RWPE1 (cell line): ENCODE measurements around the gene MFSD1.

Experiments used
- CTCF ChIA-PET: fragments of 350-600 bp; sonication (Branson Sonifier 250); formaldehyde crosslinking; extraction: SDS; loops from one replicate; lab custom pipeline; 2021; lab: Yijun Ruan, JAX
- POLR2A ChIA-PET: fragments of 400-600 bp; formaldehyde crosslinking; extraction: SDS; loops from one replicate; lab custom pipeline; 2020; ENCODE audit warnings: antibody characterized with exemption; ENCODE audit not compliant: low non-redundant PET; lab: Yijun Ruan, JAX
- DNase-seq: peaks from one replicate; pipeline ENCODE4 v3.0.0; 2012; ENCODE audit warnings: low spot score
- H3K27ac ChIP-seq: fragments of 450-650 bp; 2 replicates; pipeline ENCODE4 v1.5.1; 2017
- TF ChIP-seq, protein P1 (sequence below): fragments of 450-650 bp; conservative IDR thresholded peaks from 2 replicates; pipeline ENCODE4 v1.5.1; 2017; ENCODE audit warnings: low read depth, mild to moderate bottlenecking

MFSD1 gene

DNA sequence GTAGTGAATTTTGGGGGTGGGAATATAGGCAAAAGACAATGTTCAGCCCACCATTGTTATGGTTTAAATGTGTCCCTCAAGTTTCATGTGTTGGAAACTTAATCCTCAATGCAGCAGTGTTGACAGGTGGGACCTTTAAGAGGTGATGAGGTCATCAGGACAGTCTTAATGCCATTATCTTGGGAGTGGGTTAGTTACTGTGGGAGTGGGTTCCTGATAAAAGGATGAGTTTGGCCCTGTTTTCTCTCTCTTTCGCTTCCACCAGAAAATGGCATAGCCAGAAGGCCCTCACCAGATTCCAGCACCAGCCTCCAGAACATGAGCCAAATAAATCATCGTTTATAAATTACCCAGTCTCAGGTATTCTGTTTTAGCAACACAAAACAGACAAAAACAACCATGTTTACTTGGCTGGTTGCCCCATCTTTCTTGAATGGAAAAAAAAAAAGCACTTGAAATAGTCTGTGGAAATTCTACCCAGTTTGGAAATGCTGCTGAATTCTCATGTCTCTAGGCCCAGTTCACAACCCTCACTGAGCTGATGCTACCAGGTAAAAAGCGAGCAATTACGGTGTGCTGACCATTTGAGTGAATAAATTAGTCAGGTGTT lies 31.0 kb upstream of the MFSD1 start:
- TF ChIP-seq, protein P1, sequence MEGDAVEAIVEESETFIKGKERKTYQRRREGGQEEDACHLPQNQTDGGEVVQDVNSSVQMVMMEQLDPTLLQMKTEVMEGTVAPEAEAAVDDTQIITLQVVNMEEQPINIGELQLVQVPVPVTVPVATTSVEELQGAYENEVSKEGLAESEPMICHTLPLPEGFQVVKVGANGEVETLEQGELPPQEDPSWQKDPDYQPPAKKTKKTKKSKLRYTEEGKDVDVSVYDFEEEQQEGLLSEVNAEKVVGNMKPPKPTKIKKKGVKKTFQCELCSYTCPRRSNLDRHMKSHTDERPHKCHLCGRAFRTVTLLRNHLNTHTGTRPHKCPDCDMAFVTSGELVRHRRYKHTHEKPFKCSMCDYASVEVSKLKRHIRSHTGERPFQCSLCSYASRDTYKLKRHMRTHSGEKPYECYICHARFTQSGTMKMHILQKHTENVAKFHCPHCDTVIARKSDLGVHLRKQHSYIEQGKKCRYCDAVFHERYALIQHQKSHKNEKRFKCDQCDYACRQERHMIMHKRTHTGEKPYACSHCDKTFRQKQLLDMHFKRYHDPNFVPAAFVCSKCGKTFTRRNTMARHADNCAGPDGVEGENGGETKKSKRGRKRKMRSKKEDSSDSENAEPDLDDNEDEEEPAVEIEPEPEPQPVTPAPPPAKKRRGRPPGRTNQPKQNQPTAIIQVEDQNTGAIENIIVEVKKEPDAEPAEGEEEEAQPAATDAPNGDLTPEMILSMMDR, result no peak
- no peak overlapping the region for H3K27ac ChIP-seq
- DNase-seq, result no peak
- ChIA-PET POLR2A (no interaction called here), CTCF (no interaction called here)

DNA sequence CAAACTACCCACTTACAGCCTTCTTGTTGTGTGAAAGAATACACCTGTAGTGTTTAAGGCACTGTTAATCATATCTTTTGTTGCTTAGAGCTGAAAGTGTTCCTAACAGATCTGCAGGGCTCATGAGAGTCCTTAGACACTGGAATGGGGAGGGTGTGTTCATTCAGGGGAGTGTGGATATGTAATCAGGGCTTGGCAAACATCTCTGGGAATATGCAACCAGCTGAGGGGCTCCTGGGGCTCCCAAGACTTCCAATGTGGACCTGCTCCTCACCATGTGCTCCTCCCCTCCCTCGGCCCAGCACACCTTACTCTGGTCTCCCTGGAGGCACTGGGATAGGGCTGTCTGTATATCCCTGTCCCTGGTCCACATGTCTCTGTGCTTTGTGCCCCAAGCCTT lies 30.3 kb upstream of the MFSD1 start:
- no peak for DNase-seq
- TF ChIP-seq, protein P1, result no peak
- POLR2A ChIA-PET, result no interaction called here
- CTCF ChIA-PET, result no interaction called here
- no peak overlapping the region for H3K27ac ChIP-seq

DNA sequence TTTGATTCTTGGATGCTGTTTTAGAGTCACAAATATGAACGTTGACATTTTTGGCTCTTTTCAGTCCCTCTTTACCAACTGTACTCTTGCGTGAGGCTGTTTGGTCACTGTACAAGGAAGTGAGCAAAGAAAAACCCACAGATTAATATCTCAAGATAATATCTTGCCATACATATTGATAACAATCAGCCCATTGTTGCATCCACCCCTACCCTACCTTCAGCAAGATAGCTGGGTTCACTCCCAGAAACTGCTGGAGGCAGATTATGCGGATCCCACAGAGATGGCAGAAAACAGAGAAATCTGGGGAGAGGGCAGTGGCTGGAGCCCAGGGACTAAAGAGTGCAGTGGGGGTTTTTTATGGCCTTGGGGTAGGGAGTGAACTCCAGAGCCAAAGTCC lies 29.9 kb upstream of the MFSD1 start:
- no peak overlapping the region for H3K27ac ChIP-seq
- CTCF ChIA-PET, result no interaction called here
- no peak for DNase-seq
- TF ChIP-seq, protein P1, result no peak
- POLR2A ChIA-PET, result no interaction called here

DNA sequence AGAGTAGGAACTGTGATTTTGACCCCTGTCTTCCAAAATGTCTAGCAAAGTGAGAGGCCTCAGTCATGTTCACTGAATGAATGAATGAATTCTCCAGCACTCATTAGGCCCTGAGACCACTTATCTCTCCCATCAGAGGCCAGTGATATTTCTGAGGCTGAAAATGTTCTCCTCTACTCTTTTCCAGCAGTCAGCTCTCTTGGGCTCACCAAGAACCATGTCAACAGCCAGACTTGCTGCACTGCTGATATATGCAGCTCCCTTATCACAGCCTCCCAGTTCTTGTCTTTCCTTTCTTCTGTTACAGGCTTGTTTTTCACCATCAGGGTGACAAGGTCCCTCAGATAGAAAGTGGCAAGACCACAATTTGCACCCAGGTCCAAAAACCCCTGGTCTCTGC lies 28.7 kb upstream of the MFSD1 start:
- CTCF ChIA-PET, result interaction anchor here (0.6 kb wide), 1 partner anchor 40 kb away, joined by 3 read pairs; no protein-coding TSS in a partner anchor
- no peak overlapping the region for H3K27ac ChIP-seq
- no peak for DNase-seq
- POLR2A ChIA-PET, result no interaction called here
- TF ChIP-seq, protein P1, result no peak

DNA sequence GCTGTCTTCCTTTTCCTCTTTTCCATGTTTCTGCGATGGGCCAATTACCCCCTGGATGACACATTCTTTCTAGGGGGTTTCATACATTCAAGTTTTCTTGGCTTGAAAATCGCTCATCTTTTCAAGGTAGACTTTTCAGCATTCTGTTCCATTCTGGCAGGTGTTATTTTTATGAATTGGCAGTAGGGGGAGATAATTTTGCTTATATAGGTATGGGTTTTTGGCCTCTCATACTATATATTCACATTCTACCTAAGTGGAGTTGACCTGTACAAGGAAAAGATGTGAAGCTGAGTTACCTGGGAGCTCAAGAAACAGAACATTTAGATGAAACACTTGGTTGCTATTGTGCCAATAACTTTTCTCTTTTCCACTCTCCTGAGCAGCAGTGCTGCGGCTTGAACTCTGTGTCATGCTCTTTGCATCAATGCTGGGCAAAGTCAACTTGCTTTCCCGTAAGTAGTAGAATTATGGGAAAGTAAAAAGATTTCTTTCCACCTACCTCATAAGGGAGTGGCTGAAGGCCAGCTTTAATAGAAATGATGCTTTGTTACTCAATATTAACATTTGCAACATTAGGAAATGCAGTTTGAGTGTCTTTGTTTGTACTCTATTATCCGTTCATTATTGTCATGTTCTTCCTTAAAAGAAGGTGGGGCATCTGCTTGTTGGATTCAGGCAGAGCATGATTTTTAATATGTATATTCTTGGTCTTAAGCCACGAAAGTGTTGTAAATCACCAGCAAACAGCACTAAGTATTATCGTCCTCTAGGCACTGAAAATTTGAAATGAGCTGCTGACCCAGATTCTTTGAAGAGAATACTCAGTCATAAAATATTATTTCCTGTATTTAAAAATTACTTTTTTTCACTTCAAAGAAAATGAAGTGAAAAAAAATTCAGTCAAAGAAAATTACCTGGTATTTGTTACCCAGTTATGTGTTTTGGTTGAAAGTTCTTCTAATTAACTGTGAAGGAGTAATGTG lies 27.7 kb upstream of the MFSD1 start:
- DNase-seq, result no peak
- POLR2A ChIA-PET, result no interaction called here
- TF ChIP-seq, protein P1, result no peak
- no peak overlapping the region for H3K27ac ChIP-seq
- CTCF ChIA-PET, result interaction anchor here (1.0 kb wide), 1 partner anchor 17 kb away, joined by 3 read pairs; no protein-coding TSS in a partner anchor

DNA sequence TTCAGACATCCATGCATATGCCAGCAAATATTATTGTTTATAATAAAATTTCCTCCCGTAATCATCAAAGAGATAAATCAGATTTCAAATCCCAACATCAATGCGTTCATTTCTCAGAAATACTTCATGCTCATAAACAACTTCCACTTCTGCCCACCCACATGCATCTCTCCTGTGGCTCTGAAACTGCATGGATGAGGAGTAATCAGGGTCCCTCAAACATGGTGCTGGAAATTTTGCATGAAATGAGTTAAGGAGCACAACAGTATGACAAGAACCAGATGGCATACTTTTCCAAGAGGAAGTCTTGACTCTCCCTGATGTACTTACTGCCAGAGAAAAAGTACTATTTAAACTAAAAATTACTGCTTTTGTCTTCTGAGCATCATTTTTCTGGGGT lies 26.9 kb upstream of the MFSD1 start:
- CTCF ChIA-PET, result no interaction called here
- H3K27ac ChIP-seq, result no peak overlapping the region
- POLR2A ChIA-PET, result no interaction called here
- TF ChIP-seq, protein P1, result no peak
- no peak for DNase-seq
